Small intestine (tissue), 7 donors: ENCODE measurements around the gene FAF1. TPM values are rescaled to one million over a fixed set of nuclear protein-coding genes. Genes with fewer than 3 reads are reported as not detected.

Experiments used
- DNase-seq, 2 donors: peaks; one replicate each; pipeline versions ENCODE4 v3.0.0 to v3.0.0-alpha.2; 2013
- FAIRE-seq: peaks from 2 replicates; lab custom pipeline; 2012; peaks lifted over from hg19 to GRCh38; lab: Jason Lieb, UNC
- H3K27ac ChIP-seq, 3 donors: one replicate each; pipeline ENCODE4 v1.5.1; 2013; ENCODE audit warnings: low read length in 2 of 3, mild to moderate bottlenecking in 2 of 3, control low read depth in 1 of 3, inconsistent platforms in 1 of 3, low read depth in 1 of 3, moderate library complexity in 1 of 3
- H3K27me3 ChIP-seq, 3 donors: one replicate each; pipeline ENCODE4 v1.6.1; 2013; ENCODE audit warnings: low read length in 3 of 3, inconsistent platforms in 1 of 3; ENCODE audit not compliant: control insufficient read depth in 3 of 3, insufficient read depth in 3 of 3
- H3K36me3 ChIP-seq, 3 donors: one replicate each; pipeline ENCODE4 v1.6.1; 2013; ENCODE audit warnings: low read length in 3 of 3, inconsistent platforms in 1 of 3, low read depth in 1 of 3, mild to moderate bottlenecking in 1 of 3, moderate library complexity in 1 of 3; ENCODE audit not compliant: control insufficient read depth in 3 of 3, insufficient read depth in 2 of 3
- H3K4me1 ChIP-seq, 3 donors: one replicate each; pipeline ENCODE4 v1.6.1; 2013; ENCODE audit warnings: low read length in 2 of 3, inconsistent platforms in 1 of 3, low read depth in 1 of 3, mild to moderate bottlenecking in 1 of 3, moderate library complexity in 1 of 3; ENCODE audit not compliant: control insufficient read depth in 3 of 3, insufficient read depth in 2 of 3
- H3K4me3 ChIP-seq, 3 donors: one replicate each; pipeline ENCODE4 v1.5.1; 2013; ENCODE audit warnings: low read length in 3 of 3, control low read depth in 1 of 3, inconsistent platforms in 1 of 3, low read depth in 1 of 3, mild to moderate bottlenecking in 1 of 3, moderate library complexity in 1 of 3
- H3K9me3 ChIP-seq, 2 donors: one replicate each; pipeline ENCODE4 v1.6.1; 2013; ENCODE audit warnings: low read depth in 1 of 2, low read length in 1 of 2; ENCODE audit not compliant: control insufficient read depth in 2 of 2, insufficient read depth in 1 of 2
- WGBS, 3 donors: extraction: QIAGEN DNeasy Blood & Tissue Kit; methylation state at CpG; one replicate each; pipeline ENCODE4 v1.1.7; 2013; 5-methylcytosine and 5-hydroxymethylcytosine counted together
- polyA plus RNA-seq, 4 donors: library from polyadenylated mRNA; stranded (reverse) in 3 of 4; unstranded in 1 of 4; fragments of 200-250 nt in 3 of 4; fragments of 120-200 nt in 1 of 4; gene quantifications; one replicate each; pipeline versions ENCODE4 v1.2.1 to v1.2.3, GENCODE V29; 2013
- donor health status: healthy with polysubstance abuse.
- donor health status: control.
- donor health status: control.
- donor health status: Bipolar disorder and iron deficiency.
- donor health status: healthy.

The FAF1 gene
- polyA plus RNA-seq, 4 donors, result 19.5 to 46.3 (median 32.5) TPM

DNA sequence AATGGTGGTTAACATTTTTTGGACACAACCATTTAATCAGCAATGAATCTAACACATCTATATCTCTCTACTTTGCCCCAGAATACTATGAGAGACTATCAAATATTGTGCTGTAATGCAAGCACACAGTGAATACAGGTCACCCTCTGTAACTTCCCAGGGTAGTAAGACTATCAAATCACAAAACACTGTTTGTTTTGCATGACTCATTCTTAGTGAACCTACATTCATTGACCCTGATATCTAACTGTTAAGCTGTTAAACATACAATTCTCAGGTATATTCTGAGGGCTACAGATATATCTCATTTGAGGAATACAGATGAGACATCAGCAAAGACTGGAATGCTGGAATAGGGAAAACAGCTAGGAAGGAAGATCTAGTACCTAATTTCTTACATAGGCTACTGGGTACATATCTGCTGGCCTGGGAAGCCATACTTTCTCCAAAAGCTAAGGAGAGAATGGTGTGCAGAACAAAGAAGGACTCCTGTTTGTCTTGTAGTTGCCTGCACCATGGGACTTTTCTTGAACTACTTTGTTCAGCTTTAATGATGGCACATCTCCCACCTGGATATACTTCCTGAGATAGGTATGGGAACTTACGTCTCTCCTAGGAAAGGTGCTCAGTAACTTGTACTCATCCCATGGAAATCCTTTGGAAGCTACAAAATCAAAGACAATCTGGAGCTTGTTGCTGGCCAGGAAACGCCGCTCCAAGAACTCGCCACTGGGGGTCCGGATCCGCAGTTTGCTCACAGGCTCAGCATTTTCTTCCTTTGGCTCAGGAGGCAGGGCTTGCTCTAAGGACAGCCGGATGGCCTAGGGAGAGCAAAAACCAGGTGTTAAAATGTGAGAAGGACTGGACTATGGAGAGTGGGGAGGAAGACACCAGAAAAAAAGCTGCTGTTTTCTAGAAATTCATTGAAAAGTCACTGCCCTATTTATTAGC is 484.9 kb downstream of the FAF1 start:
- 93 to 94% (median 93%) methylated on average over 7 of the region's 7 CpGs for WGBS, 3 donors
- Histone ChIP-seq H3K4me1 (peaks cover 0 to 6% (median 0%) of the 10 kb centered on the region in 3 donors), H3K27me3 (no peaks in the 10 kb centered on the region), H3K9me3 (no peaks in the 10 kb centered on the region), H3K27ac (no peak overlapping the region), H3K36me3 (peaks cover 0 to 3% (median 0%) of the 10 kb centered on the region in 3 donors), H3K4me3 (no peak overlapping the region)
- FAIRE-seq (no peak), DNase-seq (peak; percentile 60 to 78)

DNA sequence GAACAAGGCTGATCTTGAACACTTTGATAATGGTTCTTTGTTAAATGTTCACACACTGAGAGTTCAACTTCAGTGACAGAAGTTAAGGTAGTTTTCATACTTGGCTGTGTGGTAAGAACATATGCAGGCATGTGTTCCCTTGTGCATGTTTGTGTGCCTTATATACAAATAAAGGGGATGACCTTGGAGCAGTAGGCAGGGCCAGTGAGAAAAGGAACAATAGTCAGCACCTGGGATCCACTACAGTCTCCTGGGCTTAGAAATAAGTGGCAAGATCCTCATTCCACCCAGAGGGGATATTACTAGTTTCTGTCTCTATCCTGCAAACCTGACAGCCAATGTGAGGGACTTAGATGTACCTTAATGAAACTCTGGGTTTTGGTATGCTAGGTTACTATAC is 486.6 kb downstream of the FAF1 start:
- H3K27ac ChIP-seq, result no peak overlapping the region
- H3K36me3 ChIP-seq, result peaks cover 0 to 5% (median 0%) of the 10 kb centered on the region in 3 donors
- DNase-seq, result no peak
- no peaks in the 10 kb centered on the region for H3K27me3 ChIP-seq
- H3K9me3 ChIP-seq, result no peaks in the 10 kb centered on the region
- H3K4me1 ChIP-seq, result peaks cover 0 to 6% (median 0%) of the 10 kb centered on the region in 3 donors
- FAIRE-seq, result no peak
- H3K4me3 ChIP-seq, result no peak overlapping the region

DNA sequence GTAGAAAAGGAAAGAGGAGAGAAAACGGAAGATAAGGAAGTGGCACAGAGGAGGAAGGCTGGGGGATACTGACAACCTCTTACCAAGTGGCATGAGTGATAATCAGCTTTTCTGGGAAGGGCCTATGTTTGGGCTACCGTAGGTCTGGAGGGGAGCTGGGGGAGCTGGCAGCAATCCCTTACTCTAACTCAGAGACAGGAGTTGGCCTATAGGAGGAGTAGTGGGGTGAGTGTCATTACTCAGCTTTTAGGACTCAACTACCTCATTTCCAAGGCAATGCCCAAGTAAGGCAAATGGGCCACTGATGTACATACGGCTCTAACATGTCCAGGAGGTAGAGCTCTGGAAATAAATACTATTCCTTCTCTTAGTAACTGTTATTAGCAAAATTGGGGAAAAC is 488.1 kb downstream of the FAF1 start:
- H3K36me3 ChIP-seq, result peaks cover 0 to 5% (median 0%) of the 10 kb centered on the region in 3 donors

DNA sequence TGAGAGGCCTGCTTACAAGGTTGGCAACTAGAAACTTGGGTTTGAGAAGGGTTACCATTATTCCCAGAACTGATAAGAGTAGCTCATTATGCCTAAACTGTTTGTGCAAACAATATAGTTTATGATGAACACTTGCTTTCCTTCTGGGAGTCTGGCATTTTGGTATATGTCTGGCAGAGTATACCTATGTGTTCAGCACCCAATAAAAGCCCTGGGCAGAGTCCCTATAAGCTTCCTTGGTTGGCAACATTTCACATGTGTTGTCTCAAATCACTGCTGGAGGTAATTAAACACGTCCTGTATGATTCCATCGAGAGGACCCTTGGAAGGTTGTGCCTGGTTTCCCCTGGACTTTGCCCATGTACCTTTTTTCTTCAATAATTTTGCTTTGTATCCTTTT is 497.1 kb downstream of the FAF1 start:
- no peak for DNase-seq
- 58 to 74% (median 68%) methylated on average over 2 of the region's 2 CpGs for WGBS, 3 donors

More for the DNA sequence above, 488.1 kb downstream of the FAF1 start:
- no peak for FAIRE-seq
- Histone ChIP-seq H3K9me3 (no peaks in the 10 kb centered on the region), H3K4me1 (peaks cover 0 to 6% (median 0%) of the 10 kb centered on the region in 3 donors), H3K27ac (no peak overlapping the region), H3K4me3 (no peak overlapping the region), H3K27me3 (no peaks in the 10 kb centered on the region)
- 93 to 96% (median 93%) methylated on average over 3 of the region's 3 CpGs for WGBS, 3 donors
- no peak for DNase-seq

DNA sequence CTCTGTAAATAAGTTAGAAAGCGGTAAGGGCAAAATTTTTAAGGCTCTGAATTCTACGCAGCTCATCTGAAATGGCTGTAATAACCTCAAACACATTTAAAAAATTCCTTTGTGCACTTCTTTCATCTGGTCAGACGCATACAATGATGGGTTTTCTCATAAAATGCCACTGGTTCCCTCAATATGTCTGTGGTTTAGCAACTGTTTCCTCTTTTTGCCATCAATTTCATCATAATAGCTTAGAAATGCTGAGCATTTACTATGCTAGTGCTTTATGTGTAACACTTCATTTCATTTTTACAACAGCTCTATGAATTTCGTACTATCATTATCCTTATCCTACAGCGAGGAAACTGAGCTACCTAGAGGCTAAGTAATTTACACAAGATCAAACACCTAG is 501.6 kb downstream of the FAF1 start:
- Histone ChIP-seq H3K4me1 (no peaks in the 10 kb centered on the region), H3K9me3 (no peaks in the 10 kb centered on the region), H3K27ac (no peak overlapping the region), H3K4me3 (no peak overlapping the region), H3K27me3 (no peaks in the 10 kb centered on the region), H3K36me3 (peaks cover 0 to 4% (median 0%) of the 10 kb centered on the region in 3 donors)
- FAIRE-seq (no peak), DNase-seq (no peak)
- WGBS, 3 donors, result 86 to 96% (median 94%) methylated on average over 5 of the region's 5 CpGs

More for the DNA sequence above, 497.1 kb downstream of the FAF1 start:
- no peak for FAIRE-seq
- no peak overlapping the region for H3K4me3 ChIP-seq
- no peak overlapping the region for H3K27ac ChIP-seq
- no peaks in the 10 kb centered on the region for H3K4me1 ChIP-seq
- H3K27me3 ChIP-seq, result no peaks in the 10 kb centered on the region
- H3K9me3 ChIP-seq, result no peaks in the 10 kb centered on the region
- peaks cover 0 to 4% (median 0%) of the 10 kb centered on the region in 3 donors for H3K36me3 ChIP-seq

DNA sequence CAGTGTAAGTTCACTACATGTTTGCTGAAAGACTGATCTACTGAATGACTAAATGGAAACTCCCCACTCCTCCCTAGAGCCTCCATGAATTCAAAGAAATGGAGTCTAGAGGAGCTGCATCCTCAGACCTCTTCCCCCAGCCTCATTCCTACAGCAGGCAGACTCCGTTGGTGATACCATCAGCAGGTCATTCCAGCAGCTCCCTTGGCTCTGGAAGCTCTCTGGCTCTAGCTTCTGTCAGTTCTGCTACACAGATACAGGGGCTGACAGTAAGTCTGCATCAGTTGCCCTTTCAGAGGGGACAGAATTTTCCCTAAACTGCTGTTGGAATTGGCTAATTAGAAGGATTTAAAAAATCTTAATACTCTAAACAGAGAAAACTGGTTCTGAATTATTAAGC is 505.2 kb downstream of the FAF1 start:
- Histone ChIP-seq H3K9me3 (no peaks in the 10 kb centered on the region), H3K4me3 (no peak overlapping the region), H3K27ac (no peak overlapping the region), H3K27me3 (no peaks in the 10 kb centered on the region), H3K4me1 (no peaks in the 10 kb centered on the region), H3K36me3 (no peaks in the 10 kb centered on the region)
- no peak for DNase-seq
- WGBS, 3 donors, result 90 to 94% (median 90%) methylated on average over 1 of the region's 1 CpG
- FAIRE-seq, result no peak

DNA sequence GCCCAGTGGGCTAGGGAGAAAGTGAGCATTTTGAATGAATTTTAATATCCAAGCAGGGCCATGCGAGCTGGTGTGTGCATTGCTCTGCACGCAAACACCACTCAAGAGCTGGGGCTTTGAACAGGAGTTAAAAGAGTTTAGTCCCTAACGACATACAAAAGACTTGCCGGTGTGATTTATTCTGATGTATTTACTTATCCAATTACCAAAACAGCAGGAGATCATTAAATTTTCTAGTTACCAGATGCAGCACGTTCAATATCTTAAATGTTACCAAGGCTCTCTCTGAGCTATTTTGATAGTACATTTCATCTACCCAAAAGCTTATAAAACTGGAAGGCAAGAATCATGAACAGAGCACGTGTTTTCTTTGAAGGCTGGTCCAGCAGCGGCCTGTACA is 506.8 kb downstream of the FAF1 start:
- H3K9me3 ChIP-seq, result no peaks in the 10 kb centered on the region
- WGBS, 3 donors, result 88 to 96% (median 90%) methylated on average over 7 of the region's 7 CpGs
- no peak overlapping the region for H3K27ac ChIP-seq
- H3K4me3 ChIP-seq, result no peak overlapping the region
- DNase-seq (no peak), FAIRE-seq (no peak)
- H3K27me3 ChIP-seq, result no peaks in the 10 kb centered on the region
- no peaks in the 10 kb centered on the region for H3K36me3 ChIP-seq
- no peaks in the 10 kb centered on the region for H3K4me1 ChIP-seq

DNA sequence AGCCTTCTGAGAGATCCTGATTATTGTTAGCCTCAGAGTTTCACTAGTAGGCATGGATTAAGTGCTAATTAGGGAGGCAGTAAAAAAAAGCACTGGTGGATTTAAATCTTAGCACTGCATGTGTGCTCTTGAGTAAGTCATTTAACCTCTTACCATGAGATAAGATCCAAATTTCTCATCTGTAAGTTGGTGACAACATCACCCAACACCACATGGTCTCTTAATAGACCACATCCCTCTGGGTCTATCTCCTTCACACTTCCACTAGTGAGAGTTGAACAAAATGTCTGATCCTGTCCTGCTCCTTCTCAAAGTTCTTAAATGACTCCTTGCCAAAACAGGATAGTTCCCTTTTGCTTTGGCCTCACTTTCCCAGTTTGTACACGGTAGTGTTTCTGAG is 507.4 kb downstream of the FAF1 start:
- FAIRE-seq (no peak), DNase-seq (no peak)
- no peak overlapping the region for H3K4me3 ChIP-seq
- H3K4me1 ChIP-seq, result no peaks in the 10 kb centered on the region
- H3K9me3 ChIP-seq, result no peaks in the 10 kb centered on the region
- 94 to 97% (median 95%) methylated on average over 1 of the region's 1 CpG for WGBS, 3 donors
- no peaks in the 10 kb centered on the region for H3K36me3 ChIP-seq
- H3K27me3 ChIP-seq, result no peaks in the 10 kb centered on the region
- H3K27ac ChIP-seq, result no peak overlapping the region
